GM23338 (cell line): ENCODE data around the gene IGF1R. TPM values are rescaled to one million over a fixed set of nuclear protein-coding genes. Genes with fewer than 3 reads are reported as not detected.
A peak's percentile ranks its signal among the peaks of the same experiment; 100 is the strongest.

Experiments used
- ATAC-seq: fragments of 200-7000 bp; cut with Tn5 transposase; 3 replicates; pipeline ENCODE4 v1.9.1; 2020
- DNase-seq: peaks from one replicate; pipeline ENCODE4 v3.0.0-alpha.2; 2015; ENCODE audit warnings: low spot score
- H2AFZ ChIP-seq: fragments of 200-600 bp; sonication (generic); 2 replicates; pipeline ENCODE4 v1.8.0; 2016; ENCODE audit warnings: antibody characterized with exemption, mild to moderate bottlenecking, moderate library complexity
- H3F3A ChIP-seq: fragments of 200-600 bp; sonication (generic); replicated peaks from 2 replicates; pipeline ENCODE4 v1.8.0; 2017; ENCODE audit warnings: antibody characterized with exemption, mixed run types, low read depth
- H3K27ac ChIP-seq: fragments of 200-600 bp; sonication (generic); 2 replicates; pipeline ENCODE4 v1.6.1; 2016; ENCODE audit warnings: low read depth
- H3K27me3 ChIP-seq: fragments of 200-600 bp; sonication (generic); 2 replicates; pipeline ENCODE4 v1.8.0; 2016; ENCODE audit warnings: mild to moderate bottlenecking, mixed run types, moderate library complexity; ENCODE audit not compliant: insufficient read depth
- H3K36me3 ChIP-seq: fragments of 200-600 bp; sonication (generic); 2 replicates; pipeline ENCODE4 v1.8.0; 2016; ENCODE audit warnings: mild to moderate bottlenecking; ENCODE audit not compliant: insufficient read depth
- H3K4me1 ChIP-seq: fragments of 200-600 bp; sonication (generic); 2 replicates; pipeline ENCODE4 v1.8.0; 2016; ENCODE audit warnings: mild to moderate bottlenecking, moderate library complexity; ENCODE audit not compliant: insufficient read depth
- H3K4me2 ChIP-seq: fragments of 200-600 bp; sonication (generic); 2 replicates; pipeline ENCODE4 v1.7.1; 2017; ENCODE audit warnings: mixed run types
- H3K4me3 ChIP-seq: fragments of 200-600 bp; sonication (generic); 2 replicates; pipeline ENCODE4 v1.6.1; 2016; ENCODE audit warnings: mixed run types
- H3K79me2 ChIP-seq: fragments of 200-600 bp; sonication (generic); replicated peaks from 2 replicates; pipeline ENCODE4 v1.8.0; 2017; ENCODE audit warnings: mild to moderate bottlenecking; ENCODE audit not compliant: insufficient read depth
- H3K9me2 ChIP-seq: fragments of 200-600 bp; sonication (generic); 2 replicates; pipeline ENCODE4 v1.8.0; 2017; ENCODE audit not compliant: insufficient read depth
- H4K20me1 ChIP-seq: fragments of 200-600 bp; sonication (generic); replicated peaks from 2 replicates; pipeline ENCODE4 v1.8.0; 2017; ENCODE audit warnings: mild to moderate bottlenecking; ENCODE audit not compliant: insufficient read depth
- H3K27ac Mint-ChIP-seq: 2 replicates; pipeline ENCODE4 v1.8.0; 2020; ENCODE audit warnings: inconsistent platforms, mild to moderate bottlenecking, moderate library complexity, mixed read lengths
- H3K27me3 Mint-ChIP-seq: 3 replicates; pipeline ENCODE4 v1.8.0; 2022; ENCODE audit warnings: low read depth, mild to moderate bottlenecking, moderate library complexity, mixed read lengths, inconsistent platforms; ENCODE audit not compliant: insufficient read depth, poor library complexity
- H3K36me3 Mint-ChIP-seq: 3 replicates; pipeline ENCODE4 v1.8.0; 2021; ENCODE audit warnings: low read depth, mild to moderate bottlenecking, inconsistent platforms, moderate library complexity, mixed read lengths
- H3K4me1 Mint-ChIP-seq: 3 replicates; pipeline ENCODE4 v1.8.0; 2020; ENCODE audit warnings: mild to moderate bottlenecking, inconsistent platforms, mixed read lengths
- H3K4me3 Mint-ChIP-seq: 3 replicates; pipeline ENCODE4 v1.8.0; 2021; ENCODE audit warnings: moderate library complexity, mild to moderate bottlenecking, inconsistent platforms, mixed read lengths
- H3K9me3 Mint-ChIP-seq: 3 replicates; pipeline ENCODE4 v1.8.0; 2020; ENCODE audit warnings: moderate library complexity, mild to moderate bottlenecking, inconsistent platforms, mixed read lengths
- CREB1 ChIP-seq: fragments of 250-450 bp; sonication (Bioruptor Pico); IDR thresholded peaks from 2 replicates; pipeline ENCODE4 v1.5.0; 2020; ENCODE audit warnings: low read depth, mild to moderate bottlenecking, moderate library complexity
- EZH2phosphoT487 ChIP-seq: fragments of 200-600 bp; sonication (generic); IDR thresholded peaks from one replicate; pipeline ENCODE4 v1.8.1; 2018; ENCODE audit warnings: antibody characterized with exemption; ENCODE audit not compliant: unreplicated experiment
- JUNB ChIP-seq: IDR thresholded peaks from one replicate; pipeline ENCODE4 v1.6.1; 2016; ENCODE audit warnings: antibody characterized with exemption; ENCODE audit not compliant: unreplicated experiment
- NANOG ChIP-seq: IDR thresholded peaks from 2 replicates; pipeline ENCODE4 v1.6.1; 2016; ENCODE audit warnings: antibody characterized with exemption, borderline replicate concordance
- POLR2AphosphoS5 ChIP-seq: IDR thresholded peaks from 2 replicates; pipeline ENCODE4 v1.6.1; 2016; ENCODE audit warnings: antibody characterized with exemption, low read depth
- STAT1 ChIP-seq: IDR thresholded peaks from one replicate; pipeline ENCODE4 v1.6.1; 2016; ENCODE audit warnings: antibody characterized with exemption; ENCODE audit not compliant: unreplicated experiment
- ZNF331 ChIP-seq: fragments of 250-450 bp; sonication (Bioruptor Pico); IDR thresholded peaks from 2 replicates; pipeline ENCODE4 v1.5.0; 2020; ENCODE audit warnings: low read depth, mild to moderate bottlenecking, moderate library complexity
- polyA plus RNA-seq: library from polyadenylated mRNA; unstranded; fragments of >200 nt; fragmentation: Nextera tagmentation; extraction: Ambion mirVana; gene quantifications from 2 replicates; pipeline ENCODE4 v1.2.1, GENCODE V29; 2016
- total RNA-seq: library from RNA; depleted of rRNA; stranded (reverse); fragments of >200 nt; shearing (Covaris generic); gene quantifications from 2 replicates; pipeline ENCODE4 v1.2.3, GENCODE V29; 2014
- TF ChIP-seq, protein P1 (sequence below), 2 experiments: fragments of 200-600 bp in 1 of 2; sonication (generic) in 1 of 2; conservative IDR thresholded peaks; 2 replicates each; pipeline versions ENCODE4 v1.5.1 to v1.6.1; 2016 to 2017; ENCODE audit warnings: antibody characterized with exemption in 2 of 2, low read depth in 2 of 2, mild to moderate bottlenecking in 2 of 2, moderate library complexity in 1 of 2
- TF ChIP-seq, protein P2 (sequence below): IDR thresholded peaks from 2 replicates; pipeline ENCODE4 v1.6.1; 2016; ENCODE audit warnings: antibody characterized with exemption
- TF ChIP-seq, protein P3 (sequence below): IDR thresholded peaks from one replicate; pipeline ENCODE4 v1.6.1; 2018; ENCODE audit warnings: antibody characterized with exemption; ENCODE audit not compliant: unreplicated experiment
- TF ChIP-seq, protein P4 (sequence below): fragments of 250-450 bp; sonication (Bioruptor Pico); IDR thresholded peaks from 2 replicates; pipeline ENCODE4 v1.5.0; 2020; ENCODE audit warnings: mild to moderate bottlenecking, moderate library complexity

The IGF1R gene
- total and polyA plus RNA-seq, 2 experiments from 2014 or later, result 20.4 to 92.2 TPM

DNA sequence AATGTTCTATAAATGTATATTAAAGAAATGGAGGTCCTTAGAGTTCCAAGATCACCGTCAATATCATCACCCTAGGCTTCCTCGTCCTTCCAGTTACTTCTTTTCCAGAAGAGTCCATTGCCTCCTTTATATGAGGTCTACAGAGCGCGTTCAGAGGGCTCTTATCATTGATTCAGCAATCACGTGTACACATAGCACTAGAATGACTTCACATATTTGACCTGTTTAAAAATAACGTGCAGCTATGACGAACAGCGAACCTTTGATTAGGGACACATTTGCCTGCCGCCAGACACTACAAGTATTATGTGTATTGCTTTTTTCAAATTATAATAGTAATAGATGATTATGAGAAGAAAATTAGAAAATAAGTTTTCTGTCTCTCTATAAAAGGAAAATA is 26.0 kb downstream of the IGF1R start (continued):
- TF ChIP-seq CREB1 (CRISPR knock-in tag) (no peak), POLR2AphosphoS5 (no peak), NANOG (no peak), EZH2phosphoT487 (no peak), STAT1 (no peak), ZNF331 (CRISPR knock-in tag) (no peak)
- TF ChIP-seq, protein P1, sequence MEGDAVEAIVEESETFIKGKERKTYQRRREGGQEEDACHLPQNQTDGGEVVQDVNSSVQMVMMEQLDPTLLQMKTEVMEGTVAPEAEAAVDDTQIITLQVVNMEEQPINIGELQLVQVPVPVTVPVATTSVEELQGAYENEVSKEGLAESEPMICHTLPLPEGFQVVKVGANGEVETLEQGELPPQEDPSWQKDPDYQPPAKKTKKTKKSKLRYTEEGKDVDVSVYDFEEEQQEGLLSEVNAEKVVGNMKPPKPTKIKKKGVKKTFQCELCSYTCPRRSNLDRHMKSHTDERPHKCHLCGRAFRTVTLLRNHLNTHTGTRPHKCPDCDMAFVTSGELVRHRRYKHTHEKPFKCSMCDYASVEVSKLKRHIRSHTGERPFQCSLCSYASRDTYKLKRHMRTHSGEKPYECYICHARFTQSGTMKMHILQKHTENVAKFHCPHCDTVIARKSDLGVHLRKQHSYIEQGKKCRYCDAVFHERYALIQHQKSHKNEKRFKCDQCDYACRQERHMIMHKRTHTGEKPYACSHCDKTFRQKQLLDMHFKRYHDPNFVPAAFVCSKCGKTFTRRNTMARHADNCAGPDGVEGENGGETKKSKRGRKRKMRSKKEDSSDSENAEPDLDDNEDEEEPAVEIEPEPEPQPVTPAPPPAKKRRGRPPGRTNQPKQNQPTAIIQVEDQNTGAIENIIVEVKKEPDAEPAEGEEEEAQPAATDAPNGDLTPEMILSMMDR (conservative IDR thresholded peaks at IDR 0.05; ENCODE audit: low read depth in 2 of 2), result no peak
- TF ChIP-seq, protein P2, sequence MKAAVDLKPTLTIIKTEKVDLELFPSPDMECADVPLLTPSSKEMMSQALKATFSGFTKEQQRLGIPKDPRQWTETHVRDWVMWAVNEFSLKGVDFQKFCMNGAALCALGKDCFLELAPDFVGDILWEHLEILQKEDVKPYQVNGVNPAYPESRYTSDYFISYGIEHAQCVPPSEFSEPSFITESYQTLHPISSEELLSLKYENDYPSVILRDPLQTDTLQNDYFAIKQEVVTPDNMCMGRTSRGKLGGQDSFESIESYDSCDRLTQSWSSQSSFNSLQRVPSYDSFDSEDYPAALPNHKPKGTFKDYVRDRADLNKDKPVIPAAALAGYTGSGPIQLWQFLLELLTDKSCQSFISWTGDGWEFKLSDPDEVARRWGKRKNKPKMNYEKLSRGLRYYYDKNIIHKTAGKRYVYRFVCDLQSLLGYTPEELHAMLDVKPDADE, result no peak

DNA sequence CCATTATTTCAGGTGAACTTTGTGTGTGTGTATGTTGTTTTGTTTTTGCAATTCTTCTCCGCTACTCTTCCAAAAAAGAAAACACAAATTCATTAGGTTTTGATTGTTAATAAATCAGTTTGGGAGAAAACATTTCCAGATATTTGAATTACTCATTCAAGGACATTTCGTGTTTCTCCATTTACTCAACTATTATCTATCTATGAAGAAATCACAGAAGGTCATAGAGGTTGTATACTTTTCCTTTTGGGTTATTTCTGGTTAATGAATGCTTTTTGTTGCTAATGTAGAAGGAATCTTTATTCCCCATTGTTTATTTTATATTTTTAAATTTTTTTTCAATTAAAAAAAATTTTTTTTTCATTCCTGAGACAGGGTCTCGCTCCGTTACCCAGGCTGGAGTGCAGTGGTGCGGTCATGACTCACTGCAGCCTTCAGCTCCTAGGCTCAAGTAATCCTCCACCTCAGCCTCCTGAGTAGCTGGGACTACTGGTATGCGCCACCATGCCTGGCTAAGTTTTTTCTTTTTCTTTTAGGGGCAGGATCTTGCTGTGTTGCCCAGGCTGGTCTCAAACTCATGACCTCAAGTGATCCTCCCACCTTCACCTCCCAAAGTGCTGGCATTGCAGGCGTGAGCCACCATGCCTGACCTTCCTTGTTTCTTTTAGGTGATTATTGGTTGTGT is 28.4 kb downstream of the IGF1R start:
- Histone ChIP-seq H3F3A (peaks cover 5% of the 10 kb centered on the region; the same call in 1 of the 2 replicates), H3K36me3 (no peaks in the 10 kb centered on the region), H4K20me1 (peaks cover 11% of the 10 kb centered on the region; the same call in 1 of the 2 replicates), H3K27me3 (no peaks in the 10 kb centered on the region), H3K9me2 (no peaks in the 10 kb centered on the region), H3K27ac (peak overlapping the region; percentile 40; the same call in 1 of the 2 replicates), H3K4me3 (no peak overlapping the region), H2AFZ (no peak overlapping the region), H3K4me2 (no peak overlapping the region), H3K4me1 (peaks cover 58% of the 10 kb centered on the region), H3K79me2 (peaks cover 100% of the 10 kb centered on the region)
- Mint-ChIP-seq H3K27ac (peak overlapping the region; percentile 51; the same call in 1 of the 2 replicates), H3K9me3 (no peaks in the 10 kb centered on the region), H3K4me1 (peaks cover 66% of the 10 kb centered on the region), H3K4me3 (no peak overlapping the region), H3K36me3 (peaks cover 10% of the 10 kb centered on the region; the same call in 2 of the 3 replicates), H3K27me3 (peaks cover 3% of the 10 kb centered on the region)
- ATAC-seq (no peak), DNase-seq (no peak)
- TF ChIP-seq STAT1, result no peak
- TF ChIP-seq, protein P3, sequence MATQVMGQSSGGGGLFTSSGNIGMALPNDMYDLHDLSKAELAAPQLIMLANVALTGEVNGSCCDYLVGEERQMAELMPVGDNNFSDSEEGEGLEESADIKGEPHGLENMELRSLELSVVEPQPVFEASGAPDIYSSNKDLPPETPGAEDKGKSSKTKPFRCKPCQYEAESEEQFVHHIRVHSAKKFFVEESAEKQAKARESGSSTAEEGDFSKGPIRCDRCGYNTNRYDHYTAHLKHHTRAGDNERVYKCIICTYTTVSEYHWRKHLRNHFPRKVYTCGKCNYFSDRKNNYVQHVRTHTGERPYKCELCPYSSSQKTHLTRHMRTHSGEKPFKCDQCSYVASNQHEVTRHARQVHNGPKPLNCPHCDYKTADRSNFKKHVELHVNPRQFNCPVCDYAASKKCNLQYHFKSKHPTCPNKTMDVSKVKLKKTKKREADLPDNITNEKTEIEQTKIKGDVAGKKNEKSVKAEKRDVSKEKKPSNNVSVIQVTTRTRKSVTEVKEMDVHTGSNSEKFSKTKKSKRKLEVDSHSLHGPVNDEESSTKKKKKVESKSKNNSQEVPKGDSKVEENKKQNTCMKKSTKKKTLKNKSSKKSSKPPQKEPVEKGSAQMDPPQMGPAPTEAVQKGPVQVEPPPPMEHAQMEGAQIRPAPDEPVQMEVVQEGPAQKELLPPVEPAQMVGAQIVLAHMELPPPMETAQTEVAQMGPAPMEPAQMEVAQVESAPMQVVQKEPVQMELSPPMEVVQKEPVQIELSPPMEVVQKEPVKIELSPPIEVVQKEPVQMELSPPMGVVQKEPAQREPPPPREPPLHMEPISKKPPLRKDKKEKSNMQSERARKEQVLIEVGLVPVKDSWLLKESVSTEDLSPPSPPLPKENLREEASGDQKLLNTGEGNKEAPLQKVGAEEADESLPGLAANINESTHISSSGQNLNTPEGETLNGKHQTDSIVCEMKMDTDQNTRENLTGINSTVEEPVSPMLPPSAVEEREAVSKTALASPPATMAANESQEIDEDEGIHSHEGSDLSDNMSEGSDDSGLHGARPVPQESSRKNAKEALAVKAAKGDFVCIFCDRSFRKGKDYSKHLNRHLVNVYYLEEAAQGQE, result no peak
- no peak for TF ChIP-seq ZNF331 (CRISPR knock-in tag)
- TF ChIP-seq, protein P4, sequence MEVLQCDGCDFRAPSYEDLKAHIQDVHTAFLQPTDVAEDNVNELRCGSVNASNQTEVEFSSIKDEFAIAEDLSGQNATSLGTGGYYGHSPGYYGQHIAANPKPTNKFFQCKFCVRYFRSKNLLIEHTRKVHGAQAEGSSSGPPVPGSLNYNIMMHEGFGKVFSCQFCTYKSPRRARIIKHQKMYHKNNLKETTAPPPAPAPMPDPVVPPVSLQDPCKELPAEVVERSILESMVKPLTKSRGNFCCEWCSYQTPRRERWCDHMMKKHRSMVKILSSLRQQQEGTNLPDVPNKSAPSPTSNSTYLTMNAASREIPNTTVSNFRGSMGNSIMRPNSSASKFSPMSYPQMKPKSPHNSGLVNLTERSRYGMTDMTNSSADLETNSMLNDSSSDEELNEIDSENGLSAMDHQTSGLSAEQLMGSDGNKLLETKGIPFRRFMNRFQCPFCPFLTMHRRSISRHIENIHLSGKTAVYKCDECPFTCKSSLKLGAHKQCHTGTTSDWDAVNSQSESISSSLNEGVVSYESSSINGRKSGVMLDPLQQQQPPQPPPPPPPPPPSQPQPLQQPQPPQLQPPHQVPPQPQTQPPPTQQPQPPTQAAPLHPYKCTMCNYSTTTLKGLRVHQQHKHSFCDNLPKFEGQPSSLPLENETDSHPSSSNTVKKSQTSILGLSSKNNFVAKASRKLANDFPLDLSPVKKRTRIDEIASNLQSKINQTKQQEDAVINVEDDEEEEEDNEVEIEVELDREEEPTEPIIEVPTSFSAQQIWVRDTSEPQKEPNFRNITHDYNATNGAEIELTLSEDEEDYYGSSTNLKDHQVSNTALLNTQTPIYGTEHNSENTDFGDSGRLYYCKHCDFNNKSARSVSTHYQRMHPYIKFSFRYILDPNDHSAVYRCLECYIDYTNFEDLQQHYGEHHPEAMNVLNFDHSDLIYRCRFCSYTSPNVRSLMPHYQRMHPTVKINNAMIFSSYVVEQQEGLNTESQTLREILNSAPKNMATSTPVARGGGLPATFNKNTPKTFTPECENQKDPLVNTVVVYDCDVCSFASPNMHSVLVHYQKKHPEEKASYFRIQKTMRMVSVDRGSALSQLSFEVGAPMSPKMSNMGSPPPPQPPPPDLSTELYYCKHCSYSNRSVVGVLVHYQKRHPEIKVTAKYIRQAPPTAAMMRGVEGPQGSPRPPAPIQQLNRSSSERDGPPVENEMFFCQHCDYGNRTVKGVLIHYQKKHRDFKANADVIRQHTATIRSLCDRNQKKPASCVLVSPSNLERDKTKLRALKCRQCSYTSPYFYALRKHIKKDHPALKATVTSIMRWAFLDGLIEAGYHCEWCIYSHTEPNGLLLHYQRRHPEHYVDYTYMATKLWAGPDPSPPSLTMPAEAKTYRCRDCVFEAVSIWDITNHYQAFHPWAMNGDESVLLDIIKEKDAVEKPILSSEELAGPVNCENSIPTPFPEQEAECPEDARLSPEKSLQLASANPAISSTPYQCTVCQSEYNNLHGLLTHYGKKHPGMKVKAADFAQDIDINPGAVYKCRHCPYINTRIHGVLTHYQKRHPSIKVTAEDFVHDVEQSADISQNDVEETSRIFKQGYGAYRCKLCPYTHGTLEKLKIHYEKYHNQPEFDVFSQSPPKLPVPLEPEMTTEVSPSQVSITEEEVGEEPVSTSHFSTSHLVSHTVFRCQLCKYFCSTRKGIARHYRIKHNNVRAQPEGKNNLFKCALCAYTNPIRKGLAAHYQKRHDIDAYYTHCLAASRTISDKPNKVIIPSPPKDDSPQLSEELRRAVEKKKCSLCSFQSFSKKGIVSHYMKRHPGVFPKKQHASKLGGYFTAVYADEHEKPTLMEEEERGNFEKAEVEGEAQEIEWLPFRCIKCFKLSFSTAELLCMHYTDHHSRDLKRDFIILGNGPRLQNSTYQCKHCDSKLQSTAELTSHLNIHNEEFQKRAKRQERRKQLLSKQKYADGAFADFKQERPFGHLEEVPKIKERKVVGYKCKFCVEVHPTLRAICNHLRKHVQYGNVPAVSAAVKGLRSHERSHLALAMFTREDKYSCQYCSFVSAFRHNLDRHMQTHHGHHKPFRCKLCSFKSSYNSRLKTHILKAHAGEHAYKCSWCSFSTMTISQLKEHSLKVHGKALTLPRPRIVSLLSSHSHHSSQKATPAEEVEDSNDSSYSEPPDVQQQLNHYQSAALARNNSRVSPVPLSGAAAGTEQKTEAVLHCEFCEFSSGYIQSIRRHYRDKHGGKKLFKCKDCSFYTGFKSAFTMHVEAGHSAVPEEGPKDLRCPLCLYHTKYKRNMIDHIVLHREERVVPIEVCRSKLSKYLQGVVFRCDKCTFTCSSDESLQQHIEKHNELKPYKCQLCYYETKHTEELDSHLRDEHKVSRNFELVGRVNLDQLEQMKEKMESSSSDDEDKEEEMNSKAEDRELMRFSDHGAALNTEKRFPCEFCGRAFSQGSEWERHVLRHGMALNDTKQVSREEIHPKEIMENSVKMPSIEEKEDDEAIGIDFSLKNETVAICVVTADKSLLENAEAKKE (CRISPR knock-in tag), result no peak
- no peak for TF ChIP-seq JUNB
- TF ChIP-seq POLR2AphosphoS5, result no peak
